GM19023 (cell line): Measurements from ENCODE around the gene CCL18.
"Not testable (repeated sequence)": the region's sequence is repeated elsewhere in the genome, so short reads cannot be mapped to it uniquely, and the experiment has no call there.

Source experiments
- ATAC-seq: cut with Tn5 transposase; IDR thresholded peaks from one replicate; pipeline ENCODE4 v1.9.1; 2021; ENCODE audit warnings: mild to moderate bottlenecking, moderate library complexity; ENCODE audit not compliant: unreplicated experiment

The CCL18 gene

DNA sequence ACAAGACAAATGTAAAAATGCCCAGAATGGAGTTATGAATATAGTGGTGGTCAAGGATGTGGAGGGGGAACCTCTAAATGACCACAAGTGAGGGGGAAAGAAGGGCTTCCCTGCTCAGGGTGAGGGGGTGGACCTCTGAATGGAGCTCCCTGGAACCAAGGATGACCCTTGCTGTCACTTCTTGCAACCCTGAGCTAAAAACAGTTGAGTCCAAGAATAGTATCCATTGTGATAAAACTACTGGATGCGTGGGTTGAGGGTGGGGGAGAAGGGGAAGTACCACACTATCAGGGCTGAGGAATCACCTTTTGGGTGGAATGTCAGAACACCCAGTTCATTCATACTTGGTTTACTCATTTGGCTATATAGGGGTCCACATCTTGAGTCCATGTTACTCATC, 34.9 kb downstream of the CCL18 start:
- ATAC-seq = not testable (repeated sequence)

DNA sequence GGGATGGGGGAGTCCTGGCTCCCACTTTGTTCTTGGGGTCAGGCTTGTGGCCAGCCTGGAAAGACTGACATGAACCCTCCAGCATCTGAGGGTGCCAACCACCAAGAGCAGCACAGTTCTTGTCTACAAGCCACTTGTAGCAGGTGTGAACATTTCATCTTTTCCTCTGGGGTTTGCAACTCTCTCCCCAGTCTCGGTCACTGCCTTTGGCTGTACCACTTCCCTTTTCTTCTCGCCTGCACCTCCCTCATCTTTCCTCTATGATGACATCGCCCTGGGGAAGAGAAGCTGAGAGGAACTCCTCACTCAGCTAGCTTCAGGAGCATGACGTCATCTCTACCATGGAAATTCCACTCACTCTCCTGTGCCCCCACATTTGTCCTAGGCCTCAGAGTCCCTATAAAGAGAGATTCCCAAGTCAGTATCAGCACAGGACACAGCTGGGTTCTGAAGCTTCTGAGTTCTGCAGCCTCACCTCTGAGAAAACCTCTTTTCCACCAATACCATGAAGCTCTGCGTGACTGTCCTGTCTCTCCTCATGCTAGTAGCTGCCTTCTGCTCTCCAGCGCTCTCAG, 39.4 kb downstream of the CCL18 start, which contains the start of gene CCL4:
Gene CCL4 (plus strand): TSS at position 427 of the 575 bp plus-strand sequence. CDS start 79 bp downstream, at position 506.
- peak; percentile 74 for ATAC-seq

DNA sequence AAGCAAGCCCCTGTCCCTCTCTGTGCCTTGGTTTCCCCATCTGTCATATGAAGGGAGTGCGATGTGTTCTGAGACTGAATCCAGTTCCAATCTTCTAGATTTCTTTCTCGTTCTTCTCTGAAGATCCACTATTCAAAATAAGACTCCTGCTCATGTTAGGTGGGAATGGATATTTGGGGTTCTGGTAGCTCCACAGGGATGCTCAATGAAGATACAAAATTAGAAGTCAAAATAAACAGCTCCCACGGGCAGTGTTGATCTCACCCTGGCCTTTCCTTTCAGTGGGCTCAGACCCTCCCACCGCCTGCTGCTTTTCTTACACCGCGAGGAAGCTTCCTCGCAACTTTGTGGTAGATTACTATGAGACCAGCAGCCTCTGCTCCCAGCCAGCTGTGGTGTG, 40.2 kb downstream of the CCL18 start:
- not testable (repeated sequence) for ATAC-seq

DNA sequence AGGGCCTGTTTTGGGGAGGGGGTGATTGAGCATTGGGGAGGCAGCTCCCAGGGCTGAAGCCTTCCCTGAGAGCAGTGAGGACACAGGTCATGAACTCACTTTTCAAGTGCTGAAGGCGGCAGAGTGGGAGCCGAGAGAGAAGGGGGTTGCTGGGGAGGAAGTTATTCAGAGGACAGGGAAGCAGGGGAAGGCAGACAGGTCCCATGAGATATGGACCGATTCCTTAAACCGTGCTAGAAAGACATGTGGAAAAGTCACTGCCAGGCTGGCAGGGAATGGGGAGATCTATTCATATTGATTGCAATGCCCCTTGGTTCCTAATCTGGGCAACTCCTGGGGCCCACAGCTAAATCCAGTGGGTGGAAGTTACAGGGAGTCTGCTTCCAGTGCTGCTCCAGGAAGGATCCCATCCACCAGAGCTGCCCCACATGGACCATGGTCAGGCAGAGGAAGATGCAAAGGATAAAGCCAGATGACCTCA, 40.7 kb downstream of the CCL18 start:
- ATAC-seq = no peak

DNA sequence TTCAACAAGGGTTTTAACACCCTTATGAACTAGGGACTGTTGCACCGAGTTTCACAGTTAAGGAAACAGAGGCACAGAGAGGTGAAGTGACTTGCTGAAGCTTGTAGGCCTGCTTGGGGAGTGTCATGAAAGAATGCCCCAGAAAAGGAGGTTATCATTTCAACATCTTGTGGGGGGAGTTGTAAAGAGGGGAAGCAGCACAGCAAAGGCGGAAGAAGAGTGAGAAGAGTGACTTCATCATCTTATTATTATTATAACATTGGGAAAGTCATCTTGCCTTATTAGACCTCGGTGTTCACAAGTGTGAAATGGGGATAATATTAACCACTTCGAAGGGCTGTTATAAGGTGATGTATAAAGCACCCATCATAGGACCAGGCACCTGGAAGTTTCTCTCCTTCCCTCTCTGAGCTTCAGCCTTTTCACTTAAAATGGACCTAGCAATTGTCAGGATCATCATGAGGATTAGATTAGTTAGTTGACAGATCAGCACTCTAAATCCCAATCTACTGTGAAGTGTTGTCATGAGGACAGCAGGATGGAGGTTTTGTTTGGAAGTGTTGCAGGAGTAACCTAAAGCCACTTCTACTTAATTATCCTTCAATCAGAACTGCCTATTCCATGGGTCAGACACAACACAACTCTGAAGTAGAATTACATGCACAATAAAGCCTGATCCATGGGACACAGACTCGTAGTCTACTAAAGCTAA, 41.9 kb downstream of the CCL18 start:
- no peak for ATAC-seq

DNA sequence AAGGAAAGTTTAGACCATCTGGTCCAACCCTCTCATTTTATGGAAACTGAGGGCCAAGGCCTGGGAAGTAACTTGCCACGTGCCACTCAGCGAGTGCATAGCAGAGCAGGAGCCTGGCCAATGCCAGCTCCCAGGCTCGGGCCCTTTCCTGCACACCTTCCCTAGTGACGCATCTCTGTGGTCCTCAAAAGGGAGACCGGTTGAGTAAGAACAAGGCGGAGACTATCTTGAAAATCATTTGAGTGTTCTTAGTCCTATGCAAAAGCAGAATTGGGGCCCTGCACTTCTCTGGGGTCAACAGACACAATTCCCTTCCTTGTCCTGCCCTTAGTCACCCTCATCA, 42.4 kb downstream of the CCL18 start:
- no peak for ATAC-seq

DNA sequence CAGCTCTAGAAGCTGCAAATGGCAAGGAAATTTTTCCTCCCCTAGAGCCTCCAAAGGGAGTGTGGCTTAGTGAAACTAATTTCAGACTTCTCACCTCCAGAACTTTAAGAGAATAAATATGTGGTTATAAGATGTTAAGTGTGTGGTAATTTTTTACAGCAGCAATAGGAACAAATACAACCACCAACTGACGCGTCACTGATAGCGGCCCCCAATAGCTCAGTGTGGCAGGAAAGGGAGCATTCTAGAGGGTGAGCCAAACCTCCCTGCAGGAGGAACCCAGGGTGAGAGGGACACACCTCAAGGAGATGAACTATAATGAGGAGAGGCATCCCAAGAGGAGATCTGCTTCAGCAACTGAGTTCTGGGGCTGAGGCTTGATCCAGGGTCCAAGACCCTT, 43.6 kb downstream of the CCL18 start:
- no peak for ATAC-seq

DNA sequence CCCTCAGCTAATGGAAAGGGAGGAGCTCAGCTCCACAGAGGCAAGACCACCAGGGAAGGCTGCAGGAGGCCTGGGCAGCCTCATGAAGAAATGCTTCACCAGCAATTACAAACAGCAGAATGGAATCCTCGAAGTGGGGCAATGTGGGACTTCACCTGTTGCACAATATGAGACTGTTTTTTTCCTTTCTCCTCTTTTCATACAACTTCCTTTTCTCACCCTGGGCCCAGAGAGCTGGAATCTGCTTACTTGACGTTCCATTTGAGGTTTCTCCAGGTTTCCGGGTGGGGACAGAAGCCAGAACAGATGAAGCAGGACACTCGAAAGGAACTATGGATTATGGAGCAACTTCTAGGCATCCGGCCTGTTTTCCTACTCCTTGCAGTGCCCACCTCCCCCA, 44.2 kb downstream of the CCL18 start:
- not testable (repeated sequence) for ATAC-seq

DNA sequence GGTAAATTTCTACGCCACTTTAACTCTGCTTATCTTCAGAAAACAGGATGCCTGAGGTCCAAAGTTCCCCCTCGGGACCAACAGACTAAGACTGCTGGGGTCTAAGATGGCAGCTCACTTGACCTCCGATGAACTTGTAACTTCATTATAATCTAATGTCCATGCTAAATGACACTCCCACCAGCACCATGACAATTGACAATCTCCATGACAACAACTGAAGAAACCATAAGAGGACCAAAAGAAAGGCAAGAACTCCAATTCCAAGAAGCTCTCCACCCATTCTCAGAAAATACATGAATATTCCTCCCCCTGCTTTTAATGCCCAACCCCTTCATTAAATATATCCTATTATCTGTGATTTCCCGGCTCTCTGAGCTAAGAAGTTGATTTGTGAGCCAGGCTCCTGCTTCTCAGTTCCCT, 47.0 kb downstream of the CCL18 start:
- no peak for ATAC-seq

DNA sequence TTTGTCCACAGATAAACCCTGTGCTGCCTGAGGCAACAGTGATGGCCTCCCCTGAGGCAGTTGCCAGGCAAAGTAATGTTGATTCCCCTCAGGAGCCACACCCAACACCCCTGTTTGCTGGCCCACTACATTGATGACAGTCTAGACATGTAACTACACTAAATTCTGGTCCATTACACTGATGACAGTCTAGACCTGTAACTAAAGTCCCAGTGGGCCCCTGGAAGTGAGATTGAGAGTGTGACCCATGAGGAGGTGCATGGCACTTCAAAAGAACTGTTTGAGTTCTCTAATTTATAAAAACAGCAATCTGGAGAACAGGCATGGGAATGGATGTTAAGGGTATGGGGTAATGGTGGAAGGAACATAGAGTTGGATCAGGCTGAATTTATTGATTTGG, 48.5 kb downstream of the CCL18 start:
- ATAC-seq = no peak

DNA sequence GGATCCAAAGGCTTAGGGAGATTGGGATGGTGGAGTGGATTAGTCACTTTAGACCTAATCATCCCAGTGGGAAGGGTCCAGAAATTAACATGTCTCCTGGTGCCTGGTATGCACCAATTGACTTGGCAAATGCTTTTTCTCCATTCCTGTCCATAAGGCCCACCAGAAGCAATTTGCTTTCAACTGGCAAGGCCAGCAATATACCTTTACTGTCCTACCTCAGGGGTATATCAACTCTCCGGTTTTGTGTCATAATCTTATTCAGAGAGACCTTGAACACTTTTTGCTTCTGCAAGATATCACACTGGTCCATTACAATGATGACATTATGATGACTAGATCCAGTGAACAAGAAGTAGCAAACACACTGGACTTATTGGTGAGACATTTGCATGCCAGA, 49.1 kb downstream of the CCL18 start:
- not testable (repeated sequence) for ATAC-seq

DNA sequence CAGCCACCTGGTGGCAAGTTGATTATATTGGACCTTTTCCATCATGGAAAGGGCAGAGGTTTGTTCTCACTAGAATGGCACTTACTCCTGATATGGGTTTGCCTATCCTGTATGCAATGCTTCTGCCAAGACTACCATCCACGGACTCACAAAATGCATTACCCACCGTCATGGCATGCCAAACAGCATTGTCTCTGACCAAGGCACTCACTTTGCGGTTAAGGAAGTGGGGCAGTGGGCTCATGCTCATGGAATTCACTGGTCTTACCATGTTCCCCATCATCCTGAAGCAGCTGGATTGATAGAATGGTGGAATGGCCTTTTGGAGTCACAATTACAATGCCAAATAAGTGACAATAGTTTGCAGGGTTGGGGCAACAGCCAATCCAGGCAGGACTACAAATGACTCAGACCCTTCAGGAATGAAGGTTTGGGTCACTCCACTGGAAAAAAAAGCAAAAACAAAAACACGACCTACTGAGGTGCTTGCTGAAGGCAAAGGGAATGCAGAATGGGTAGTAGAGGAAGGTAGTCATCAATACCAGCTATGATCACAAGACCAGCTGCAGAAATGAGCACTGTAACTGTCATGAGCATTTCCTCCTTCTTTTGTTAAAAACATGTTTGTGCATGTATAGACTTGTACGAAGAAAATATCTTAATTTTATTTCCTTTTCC, 51.0 kb downstream of the CCL18 start:
- not testable (repeated sequence) for ATAC-seq

DNA sequence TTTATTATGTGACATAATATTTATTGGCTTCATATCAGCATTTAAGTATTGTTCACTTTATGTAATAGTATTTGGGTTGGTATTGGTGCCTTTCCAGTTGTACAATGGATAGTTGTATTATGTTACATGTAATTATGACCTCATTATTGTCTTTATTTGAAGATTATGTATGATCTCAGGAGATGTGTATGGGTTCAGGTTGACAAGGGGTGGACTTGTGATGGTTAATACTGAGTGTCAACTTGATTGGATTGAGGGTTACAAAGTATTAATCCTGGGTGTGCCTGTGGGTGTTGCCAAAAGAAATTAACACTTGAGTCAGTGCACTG, 51.5 kb downstream of the CCL18 start:
- not testable (repeated sequence) for ATAC-seq

DNA sequence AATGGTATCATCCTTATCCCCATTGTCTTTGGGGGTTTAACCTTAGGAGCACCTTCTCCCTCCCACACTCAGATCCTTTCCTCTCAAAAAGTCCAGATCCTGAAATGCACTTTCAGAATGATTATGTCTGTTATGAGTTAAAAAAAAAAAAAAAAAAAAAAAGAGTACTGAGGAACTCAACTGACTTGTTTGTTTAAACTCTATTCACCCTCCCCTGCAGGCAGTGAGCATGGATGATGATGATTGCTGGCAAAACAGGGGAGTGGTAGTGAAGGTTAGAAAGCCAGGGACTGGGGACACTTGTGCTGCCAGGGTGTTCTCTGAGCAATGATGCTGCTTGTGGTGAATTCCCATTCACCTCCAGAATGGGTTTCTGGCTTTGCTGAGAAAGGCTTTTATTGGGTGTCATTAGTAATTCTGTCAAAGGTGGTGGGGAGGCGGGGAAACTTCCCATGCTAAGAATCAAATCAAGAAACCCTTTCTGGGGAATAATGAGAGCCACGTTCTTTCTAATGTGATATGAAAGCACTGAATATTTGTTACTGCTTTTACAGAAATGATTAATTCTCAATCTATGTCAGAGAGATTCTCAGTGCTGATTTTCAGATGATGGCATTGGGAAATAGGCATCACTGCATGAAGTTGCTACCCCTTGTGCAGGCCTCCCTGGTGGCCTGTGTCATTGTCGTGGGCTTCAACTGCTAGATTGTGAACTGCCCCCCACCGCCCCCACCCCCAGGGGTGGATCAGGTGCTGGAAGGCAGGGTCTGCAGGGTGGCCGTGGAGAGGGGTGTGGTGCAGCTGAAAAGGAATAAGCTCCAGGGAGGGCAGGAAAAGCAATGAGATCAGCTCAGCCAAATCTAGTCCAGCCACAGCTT, 53.7 kb downstream of the CCL18 start:
- ATAC-seq = no peak

DNA sequence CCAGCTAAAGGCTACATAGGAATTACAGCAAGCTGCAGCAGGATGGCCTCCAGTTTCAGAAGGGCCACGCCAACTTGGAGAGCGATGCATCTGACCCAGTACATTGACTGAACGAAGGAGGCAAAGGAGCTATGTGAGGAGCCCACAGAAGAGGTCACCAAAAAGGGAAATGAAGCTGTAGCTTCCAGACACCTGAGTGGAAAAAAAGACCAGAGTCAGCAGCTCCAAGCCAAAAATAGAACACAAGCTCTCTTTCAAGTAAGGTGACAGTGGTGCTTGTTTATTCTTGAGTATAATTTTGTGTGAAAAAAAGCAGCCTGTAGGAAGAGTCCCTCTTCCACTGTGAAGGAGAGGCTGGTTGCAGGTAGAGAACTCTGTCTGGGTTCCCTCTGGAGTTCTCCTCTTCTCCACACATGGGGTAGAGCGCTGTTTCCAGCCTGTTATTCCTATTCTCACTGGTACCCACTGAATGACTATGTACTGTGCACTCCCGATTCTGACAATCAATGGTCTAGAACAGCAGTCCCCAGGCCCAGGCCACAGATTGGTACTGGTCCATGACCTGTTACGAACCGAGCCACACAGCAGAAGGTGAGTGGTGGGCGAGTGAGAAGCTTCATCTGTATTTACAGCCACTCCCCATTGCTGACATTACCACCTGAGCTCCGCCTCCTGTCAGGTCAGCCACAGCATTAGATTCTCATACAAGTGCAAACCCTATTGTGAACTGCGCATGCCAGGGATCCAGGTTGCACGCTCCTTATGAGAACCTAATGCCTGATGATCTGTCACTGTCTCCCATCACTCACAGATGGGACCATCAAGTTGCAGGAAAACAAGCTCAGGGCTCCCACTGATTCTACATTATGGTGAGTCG, 54.6 kb downstream of the CCL18 start:
- no peak for ATAC-seq

DNA sequence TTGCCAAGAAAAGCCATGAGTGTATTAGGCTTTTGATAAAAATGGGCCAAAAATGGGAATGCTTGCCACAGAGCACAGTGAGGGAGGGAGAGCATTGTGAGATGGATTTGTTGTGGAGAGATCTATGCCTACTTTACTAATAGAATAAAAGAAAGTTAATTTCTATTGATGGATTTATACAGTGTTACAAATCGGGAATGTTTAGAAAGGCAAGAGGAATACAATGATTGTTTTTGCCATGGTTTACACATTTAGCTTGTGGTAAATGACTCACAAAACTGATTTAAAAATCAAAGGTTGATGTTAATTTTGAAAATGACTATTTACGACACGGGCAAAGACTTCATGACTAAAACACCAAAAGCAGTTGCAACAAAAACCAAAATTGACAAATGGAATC, 56.1 kb downstream of the CCL18 start:
- no peak for ATAC-seq

DNA sequence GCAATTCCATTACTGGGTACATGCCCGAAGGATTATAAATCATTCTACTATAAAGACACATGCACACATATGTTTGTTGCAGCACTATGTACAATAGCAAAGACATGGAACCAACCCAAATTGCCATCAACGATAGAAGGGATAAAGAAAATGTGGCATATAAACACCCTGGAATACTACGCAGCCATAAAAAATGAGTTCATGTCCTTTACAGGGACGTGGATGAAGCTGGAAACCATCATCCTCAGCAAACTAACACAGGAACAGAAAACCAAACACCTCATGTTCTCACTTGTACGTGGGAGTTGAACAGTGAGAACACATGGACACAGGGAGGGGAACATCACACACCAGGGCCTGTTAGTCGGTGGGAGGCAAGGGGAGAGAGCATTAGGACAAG, 57.0 kb downstream of the CCL18 start:
- ATAC-seq = not testable (repeated sequence)
